Spleen (tissue), 7 donors: ENCODE results near the gene ISY1.

Experiments used
- POLR2A ChIP-seq, 3 donors: fragments of 450-650 bp; IDR thresholded peaks; one replicate each; pipeline ENCODE4 v1.5.1; 2017; ENCODE audit warnings: antibody characterized with exemption in 3 of 3, mild to moderate bottlenecking in 1 of 3
- POLR2AphosphoS5 ChIP-seq, 3 donors: sonication (generic); formaldehyde crosslinking; IDR thresholded peaks; one replicate each; pipeline ENCODE4 v1.5.1; 2017; ENCODE audit warnings: antibody characterized with exemption in 3 of 3
- TF ChIP-seq, protein P1 (sequence below), 11 experiments: fragments of 200-600 bp in 7 of 11; fragments of 450-650 bp in 4 of 11; sonication (generic) in 4 of 11; IDR thresholded peaks in 8 of 11; conservative IDR thresholded peaks in 3 of 11; 1 replicate in 7 of 11; 2 replicates in 4 of 11; pipeline versions ENCODE4 v1.4.0 to v1.8.0; 2016 to 2021; ENCODE audit warnings: antibody characterized with exemption in 11 of 11, inconsistent platforms in 4 of 11, mild to moderate bottlenecking in 1 of 11
- donor health status: DM: no; HTN: no; CAD: no; lungs with moderate emphysema.
- donor health status: DM: no; HTN: no; CAD: no.
- donor health status: DM: no; HTN: no; CAD: no.

DNA sequence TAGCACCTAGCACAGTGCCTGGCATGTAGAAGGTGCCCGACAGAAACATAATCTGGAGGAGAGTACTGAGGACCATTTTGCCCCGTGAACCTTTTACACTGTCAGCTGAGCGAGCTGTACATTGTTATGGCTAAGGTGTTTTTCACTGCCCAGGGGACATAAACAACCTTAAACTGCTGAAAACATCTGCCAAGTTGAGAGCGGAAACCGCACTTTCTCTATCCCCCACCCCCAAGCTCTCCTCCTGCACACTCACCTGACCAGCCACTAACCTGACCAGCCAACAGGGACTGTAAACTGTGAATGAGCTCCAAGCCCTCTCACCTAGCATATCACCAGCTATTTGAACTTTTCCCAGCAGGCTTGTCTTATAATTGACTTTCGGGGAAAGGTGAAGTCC, 56.8 kb downstream of the ISY1 start:
- TF ChIP-seq, protein P1, sequence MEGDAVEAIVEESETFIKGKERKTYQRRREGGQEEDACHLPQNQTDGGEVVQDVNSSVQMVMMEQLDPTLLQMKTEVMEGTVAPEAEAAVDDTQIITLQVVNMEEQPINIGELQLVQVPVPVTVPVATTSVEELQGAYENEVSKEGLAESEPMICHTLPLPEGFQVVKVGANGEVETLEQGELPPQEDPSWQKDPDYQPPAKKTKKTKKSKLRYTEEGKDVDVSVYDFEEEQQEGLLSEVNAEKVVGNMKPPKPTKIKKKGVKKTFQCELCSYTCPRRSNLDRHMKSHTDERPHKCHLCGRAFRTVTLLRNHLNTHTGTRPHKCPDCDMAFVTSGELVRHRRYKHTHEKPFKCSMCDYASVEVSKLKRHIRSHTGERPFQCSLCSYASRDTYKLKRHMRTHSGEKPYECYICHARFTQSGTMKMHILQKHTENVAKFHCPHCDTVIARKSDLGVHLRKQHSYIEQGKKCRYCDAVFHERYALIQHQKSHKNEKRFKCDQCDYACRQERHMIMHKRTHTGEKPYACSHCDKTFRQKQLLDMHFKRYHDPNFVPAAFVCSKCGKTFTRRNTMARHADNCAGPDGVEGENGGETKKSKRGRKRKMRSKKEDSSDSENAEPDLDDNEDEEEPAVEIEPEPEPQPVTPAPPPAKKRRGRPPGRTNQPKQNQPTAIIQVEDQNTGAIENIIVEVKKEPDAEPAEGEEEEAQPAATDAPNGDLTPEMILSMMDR (IDR thresholded peaks at IDR 0.05 in 8 of 11, conservative IDR thresholded peaks at IDR 0.05 in 3 of 11), result no peak
- TF ChIP-seq POLR2A (IDR thresholded peaks at IDR 0.05) (no peak), POLR2AphosphoS5 (IDR thresholded peaks at IDR 0.05) (no peak)
